ENCODE measurements around the gene ATP2C2.
"Not testable (repeated sequence)": the region's sequence is repeated elsewhere in the genome, so short reads cannot be mapped to it uniquely, and the experiment has no call there.

The ATP2C2 gene

GRCh38 chr16:84448444-84448843 is 80.1 kb downstream of the ATP2C2 start:
- H3K27me3 ChIP-seq (replicated peaks; ENCODE audit: insufficient read depth, low read length) = peaks cover 36% of the 10 kb centered on the region
- no peaks in the 10 kb centered on the region for H3K4me1 ChIP-seq (ENCODE audit: low read length)
- no peaks in the 10 kb centered on the region for H3F3A ChIP-seq (ENCODE audit: insufficient read depth, low read length)
- no peak overlapping the region for H3K27ac ChIP-seq (ENCODE audit: low read length)
- TF ChIP-seq EZH2 (optimal IDR thresholded peaks at IDR 0.05; ENCODE audit: low read depth, low read length) = no peak
- TF ChIP-seq EZH2phosphoT487 (IDR thresholded peaks at IDR 0.05; ENCODE audit: low read length) = no peak
- TF ChIP-seq, protein P1, sequence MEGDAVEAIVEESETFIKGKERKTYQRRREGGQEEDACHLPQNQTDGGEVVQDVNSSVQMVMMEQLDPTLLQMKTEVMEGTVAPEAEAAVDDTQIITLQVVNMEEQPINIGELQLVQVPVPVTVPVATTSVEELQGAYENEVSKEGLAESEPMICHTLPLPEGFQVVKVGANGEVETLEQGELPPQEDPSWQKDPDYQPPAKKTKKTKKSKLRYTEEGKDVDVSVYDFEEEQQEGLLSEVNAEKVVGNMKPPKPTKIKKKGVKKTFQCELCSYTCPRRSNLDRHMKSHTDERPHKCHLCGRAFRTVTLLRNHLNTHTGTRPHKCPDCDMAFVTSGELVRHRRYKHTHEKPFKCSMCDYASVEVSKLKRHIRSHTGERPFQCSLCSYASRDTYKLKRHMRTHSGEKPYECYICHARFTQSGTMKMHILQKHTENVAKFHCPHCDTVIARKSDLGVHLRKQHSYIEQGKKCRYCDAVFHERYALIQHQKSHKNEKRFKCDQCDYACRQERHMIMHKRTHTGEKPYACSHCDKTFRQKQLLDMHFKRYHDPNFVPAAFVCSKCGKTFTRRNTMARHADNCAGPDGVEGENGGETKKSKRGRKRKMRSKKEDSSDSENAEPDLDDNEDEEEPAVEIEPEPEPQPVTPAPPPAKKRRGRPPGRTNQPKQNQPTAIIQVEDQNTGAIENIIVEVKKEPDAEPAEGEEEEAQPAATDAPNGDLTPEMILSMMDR (IDR thresholded peaks at IDR 0.05; ENCODE audit: low read length) = no peak
- H3K9me2 ChIP-seq (replicated peaks; ENCODE audit: insufficient read depth, low read length) = no peaks in the 10 kb centered on the region
- no peak overlapping the region for H3K9ac ChIP-seq (ENCODE audit: low read length)
- DNase-seq = no peak
- no peak overlapping the region for H3K4me3 ChIP-seq (ENCODE audit: low read length)
- no peak overlapping the region for H3K4me2 ChIP-seq (ENCODE audit: low read depth, low read length)
- no peak overlapping the region for H2AFZ ChIP-seq (ENCODE audit: low read length)
- H4K20me1 ChIP-seq (ENCODE audit: insufficient read depth, low read length) = no peaks in the 10 kb centered on the region
- no peaks in the 10 kb centered on the region for H3K9me3 ChIP-seq (replicated peaks; ENCODE audit: insufficient read depth, low read length)
- no peaks in the 10 kb centered on the region for H3K36me3 ChIP-seq (replicated peaks; ENCODE audit: insufficient read depth, low read length)
- H3K79me2 ChIP-seq (ENCODE audit: low read length) = no peaks in the 10 kb centered on the region

DNA sequence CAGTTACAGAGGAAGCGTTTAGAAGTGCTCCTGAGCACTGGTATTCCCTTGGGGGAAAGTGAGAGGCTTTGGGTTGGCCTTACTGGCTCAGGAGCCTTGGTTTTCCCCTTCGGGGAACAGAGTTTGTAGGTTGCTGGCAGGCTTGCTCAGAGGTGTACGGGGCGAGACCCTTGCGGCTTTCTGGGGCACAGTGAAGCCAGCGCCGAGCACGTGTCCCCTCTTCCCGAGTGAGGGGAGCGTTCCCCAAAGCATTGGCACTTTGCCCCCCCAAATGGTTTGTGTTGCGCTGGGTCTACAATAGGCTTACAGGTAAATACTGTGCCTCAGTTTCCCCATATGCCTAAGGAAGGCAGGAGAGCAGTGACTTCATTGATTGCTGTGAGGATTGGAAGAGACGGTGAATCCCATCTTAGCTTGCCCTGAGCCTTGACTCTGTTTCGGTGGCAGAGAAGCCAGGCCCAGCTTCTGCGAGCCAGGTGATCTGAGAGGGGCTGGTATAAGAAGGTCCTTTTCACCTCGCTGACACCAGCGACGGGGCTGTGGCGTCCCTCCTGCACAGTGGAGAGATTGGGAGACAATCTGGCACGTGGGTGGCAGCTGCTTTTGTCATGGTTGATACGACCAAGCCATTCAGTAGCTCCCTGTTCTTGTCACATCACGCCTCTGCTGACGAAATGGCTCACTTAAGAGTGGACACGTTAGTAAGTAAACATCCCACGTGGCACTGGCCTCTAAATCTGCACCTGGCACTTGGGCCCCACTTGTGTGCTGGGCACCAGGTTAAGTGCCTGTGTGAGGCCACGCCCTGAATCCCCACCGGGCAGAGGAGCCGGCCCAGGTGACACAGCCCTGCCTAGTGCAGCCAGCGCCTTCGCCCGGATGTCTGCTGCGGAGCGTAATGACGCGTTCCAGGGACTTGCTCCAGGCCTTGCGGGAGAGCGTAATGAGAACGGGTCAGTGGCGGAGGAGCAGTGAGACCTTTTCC is 81.1 kb downstream of the ATP2C2 start:
- Histone ChIP-seq H3K4me2 (ENCODE audit: low read depth, low read length) (no peak overlapping the region), H3K27ac (ENCODE audit: low read length) (no peak overlapping the region)
- DNase-seq = no peak

GRCh38 chr16:84450176-84450865 is 82.0 kb downstream of the ATP2C2 start:
- no peaks in the 10 kb centered on the region for H3K36me3 ChIP-seq (replicated peaks; ENCODE audit: insufficient read depth, low read length)
- H3K27ac ChIP-seq (ENCODE audit: low read length) = no peak overlapping the region
- no peaks in the 10 kb centered on the region for H3F3A ChIP-seq (ENCODE audit: insufficient read depth, low read length)
- no peaks in the 10 kb centered on the region for H3K4me1 ChIP-seq (ENCODE audit: low read length)
- H3K4me3 ChIP-seq (ENCODE audit: low read length) = no peak overlapping the region
- no peaks in the 10 kb centered on the region for H4K20me1 ChIP-seq (ENCODE audit: insufficient read depth, low read length)
- H3K9me2 ChIP-seq (replicated peaks; ENCODE audit: insufficient read depth, low read length) = no peaks in the 10 kb centered on the region
- no peaks in the 10 kb centered on the region for H3K9me3 ChIP-seq (replicated peaks; ENCODE audit: insufficient read depth, low read length)
- H2AFZ ChIP-seq (ENCODE audit: low read length) = no peak overlapping the region
- H3K79me2 ChIP-seq (ENCODE audit: low read length) = no peaks in the 10 kb centered on the region
- H3K27me3 ChIP-seq (replicated peaks; ENCODE audit: insufficient read depth, low read length) = peaks cover 29% of the 10 kb centered on the region
- H3K9ac ChIP-seq (ENCODE audit: low read length) = no peak overlapping the region
- H3K4me2 ChIP-seq (ENCODE audit: low read depth, low read length) = no peak overlapping the region
- TF ChIP-seq EZH2 (optimal IDR thresholded peaks at IDR 0.05; ENCODE audit: low read depth, low read length) (no peak), EZH2phosphoT487 (IDR thresholded peaks at IDR 0.05; ENCODE audit: low read length) (no peak)
- TF ChIP-seq, protein P1 (IDR thresholded peaks at IDR 0.05; ENCODE audit: low read length) = no peak
- no peak for DNase-seq

More for the DNA sequence above, 81.1 kb downstream of the ATP2C2 start:
- H4K20me1 ChIP-seq (ENCODE audit: insufficient read depth, low read length) = no peaks in the 10 kb centered on the region
- H3K9me3 ChIP-seq (replicated peaks; ENCODE audit: insufficient read depth, low read length) = no peaks in the 10 kb centered on the region
- no peaks in the 10 kb centered on the region for H3K4me1 ChIP-seq (ENCODE audit: low read length)
- no peaks in the 10 kb centered on the region for H3K36me3 ChIP-seq (replicated peaks; ENCODE audit: insufficient read depth, low read length)
- no peak overlapping the region for H2AFZ ChIP-seq (ENCODE audit: low read length)
- no peaks in the 10 kb centered on the region for H3F3A ChIP-seq (ENCODE audit: insufficient read depth, low read length)
- H3K27me3 ChIP-seq (replicated peaks; ENCODE audit: insufficient read depth, low read length) = peaks cover 35% of the 10 kb centered on the region
- H3K9me2 ChIP-seq (replicated peaks; ENCODE audit: insufficient read depth, low read length) = no peaks in the 10 kb centered on the region
- TF ChIP-seq EZH2 (optimal IDR thresholded peaks at IDR 0.05; ENCODE audit: low read depth, low read length) (no peak), EZH2phosphoT487 (IDR thresholded peaks at IDR 0.05; ENCODE audit: low read length) (no peak)
- TF ChIP-seq, protein P1 (IDR thresholded peaks at IDR 0.05; ENCODE audit: low read length) = no peak
- H3K79me2 ChIP-seq (ENCODE audit: low read length) = no peaks in the 10 kb centered on the region
- no peak overlapping the region for H3K4me3 ChIP-seq (ENCODE audit: low read length)
- no peak overlapping the region for H3K9ac ChIP-seq (ENCODE audit: low read length)

- not testable (repeated sequence) for DNase-seq; H3K9me3 ChIP-seq (replicated peaks; ENCODE audit: insufficient read depth, low read length); H2AFZ ChIP-seq (ENCODE audit: low read length); H3K4me2 ChIP-seq (ENCODE audit: low read depth, low read length); H3K36me3 ChIP-seq (replicated peaks; ENCODE audit: insufficient read depth, low read length); H3K9ac ChIP-seq (ENCODE audit: low read length); H3K4me1 ChIP-seq (ENCODE audit: low read length); H3K4me3 ChIP-seq (ENCODE audit: low read length); H4K20me1 ChIP-seq (ENCODE audit: insufficient read depth, low read length); H3K79me2 ChIP-seq (ENCODE audit: low read length); H3K9me2 ChIP-seq (replicated peaks; ENCODE audit: insufficient read depth, low read length); H3F3A ChIP-seq (ENCODE audit: insufficient read depth, low read length); H3K27ac ChIP-seq (ENCODE audit: low read length)
- H3K27me3 ChIP-seq (replicated peaks; ENCODE audit: insufficient read depth, low read length) = peaks cover 24% of the 10 kb centered on the region
These were observed 82.8 kb downstream of the ATP2C2 start for GRCh38 chr16:84451010-84451676.
